K562 treated with DMSO at 1 percent for 12 hours (cell line): Measurements from ENCODE around the gene ADCYAP1R1. TPM values are rescaled to one million over a fixed set of nuclear protein-coding genes. Genes with fewer than 3 reads are reported as not detected.

ENCODE experiments used
- total RNA-seq: library from RNA; unstranded; fragments of 300-600 nt; gene quantifications from 2 replicates; pipeline ENCODE4 v1.2.3, GENCODE V29; 2022; ENCODE audit not compliant: insufficient read depth

ADCYAP1R1 gene
- total RNA-seq, result not detected in 2 replicates

GRCh38 chr7:31051598-31052486 is at the start of gene ADCYAP1R1:
TSS of gene ADCYAP1R1 (plus strand) at chr7:31052308. CDS start at chr7:31063265, 10,957 bp downstream.

Other genes starting within 250 kb of the ADCYAP1R1 start
- gene AQP1, start 140.5 kb upstream of the ADCYAP1R1 start, total RNA-seq, result 0.99 and 2.1 TPM in 2 replicates
- gene GHRHR, start 88.4 kb upstream of the ADCYAP1R1 start, total RNA-seq, result not detected in 2 replicates